Aorta (tissue), 5 donors: ENCODE results near the gene TRIM45. TPM values are rescaled to one million over a fixed set of nuclear protein-coding genes. Genes with fewer than 3 reads are reported as not detected.
A peak's percentile ranks its signal among the peaks of the same experiment; 100 is the strongest.

ENCODE experiments used
- ATAC-seq: fragments of 200-7000 bp; cut with Tn5 transposase; one replicate; pipeline ENCODE4 v1.9.1; 2022; ENCODE audit warnings: moderate library complexity; ENCODE audit not compliant: low FRiP score
- DNase-seq, 2 donors: peaks; one replicate each; pipeline ENCODE4 v3.0.0-alpha.2; 2020
- H3K27ac ChIP-seq, 2 donors: one replicate each; pipeline ENCODE4 v1.5.1; 2013; ENCODE audit warnings: low read length in 2 of 2, mild to moderate bottlenecking in 2 of 2, moderate library complexity in 2 of 2, control low read depth in 1 of 2, inconsistent platforms in 1 of 2, low read depth in 1 of 2
- H3K27me3 ChIP-seq, 2 donors: one replicate each; pipeline ENCODE4 v1.6.1; 2013; ENCODE audit warnings: control low read depth in 1 of 2, low read length in 1 of 2, mild to moderate bottlenecking in 1 of 2, moderate library complexity in 1 of 2; ENCODE audit not compliant: insufficient read depth in 2 of 2, control insufficient read depth in 1 of 2
- H3K36me3 ChIP-seq, 2 donors: one replicate each; pipeline ENCODE4 v1.6.1; 2013; ENCODE audit warnings: control low read depth in 1 of 2, low read length in 1 of 2, mild to moderate bottlenecking in 1 of 2; ENCODE audit not compliant: insufficient read depth in 2 of 2, control insufficient read depth in 1 of 2
- H3K4me1 ChIP-seq, 2 donors: one replicate each; pipeline ENCODE4 v1.6.1; 2013; ENCODE audit warnings: low read length in 2 of 2, control low read depth in 1 of 2, mild to moderate bottlenecking in 1 of 2, moderate library complexity in 1 of 2; ENCODE audit not compliant: insufficient read depth in 2 of 2, control insufficient read depth in 1 of 2
- H3K4me3 ChIP-seq, 2 donors: one replicate each; pipeline ENCODE4 v1.5.1; 2013; ENCODE audit warnings: low read length in 2 of 2, control low read depth in 1 of 2, mild to moderate bottlenecking in 1 of 2
- H3K9me3 ChIP-seq: one replicate; pipeline ENCODE4 v1.6.1; 2013; ENCODE audit warnings: mild to moderate bottlenecking, low read length; ENCODE audit not compliant: control insufficient read depth
- WGBS, 2 donors: extraction: QIAGEN DNeasy Blood & Tissue Kit; methylation state at CpG; one replicate each; pipeline ENCODE4 v1.1.7; 2013; 5-methylcytosine and 5-hydroxymethylcytosine counted together
- intact Hi-C, 2 donors: fragments of 100-400 bp; cut with DNase I; formaldehyde crosslinking; loops; one replicate each; pipeline versions ENCODE4 v1.14.2 to v1.15.0; 2022
- microRNA-seq, 2 donors: library from miRNA; unstranded; fragments of <30 nt; microRNA quantifications; one replicate each; pipeline ENCODE4 v1.2.0, GENCODE V29; 2020
- polyA plus RNA-seq, 2 donors: library from polyadenylated mRNA; stranded (reverse); fragments of 200-250 nt; gene quantifications; one replicate each; pipeline ENCODE4 v1.2.3, GENCODE V29; 2013
- total RNA-seq, 2 donors: library from RNA; stranded (reverse); fragmentation: NEBNext Ultra II Directional; extraction: Animal tissue kit (Norgen Biotek cat#: 25700); gene quantifications; one replicate each; pipeline ENCODE4 v1.2.1, GENCODE V29; 2021
- donor health status: healthy with polysubstance abuse.
- donor health status: Bipolar disorder and iron deficiency.
- donor health status: DM: no; HTN: no; CAD: no.
- donor health status: DM: no; HTN: no; CAD: no.
- donor health status: DM: yes; HTN: yes; CAD: no.

Gene TRIM45
- total and polyA plus RNA-seq, 4 donors: 0.25 to 23.9 (median 3.8) TPM

- peak; percentile 90 for ATAC-seq
- Histone ChIP-seq H3K4me3 (no peak overlapping the region), H3K36me3 (no peaks in the 10 kb centered on the region), H3K9me3 (no peaks in the 10 kb centered on the region), H3K27me3 (no peaks in the 10 kb centered on the region), H3K27ac (no peak overlapping the region), H3K4me1 (no peaks in the 10 kb centered on the region)
- intact Hi-C loops: loop anchor here (1.0 to 10.0 kb wide), 5 partner anchors 61 to 297 kb away; partner anchors contain the start of gene MAN1A2 (in 1 of the 2)
- WGBS, 2 donors: 49 to 50% methylated on average over 6 of the region's 6 CpGs
- DNase-seq: peak in 1 of 2 donors; percentile 53
Observed at GRCh38 chr1:117067533-117068370, 53.8 kb downstream of the TRIM45 start.

GRCh38 chr1:117066367-117066766, 55.2 kb downstream of the TRIM45 start:
- no peaks in the 10 kb centered on the region for H3K9me3 ChIP-seq
- WGBS, 2 donors: 66 to 71% methylated on average over 6 of the region's 6 CpGs

GRCh38 chr1:117061986-117062415, 59.5 kb downstream of the TRIM45 start:
- H3K9me3 ChIP-seq: no peaks in the 10 kb centered on the region
- H3K4me3 ChIP-seq: no peak overlapping the region
- H3K4me1 ChIP-seq: no peaks in the 10 kb centered on the region
- H3K36me3 ChIP-seq: no peaks in the 10 kb centered on the region
- DNase-seq (no peak), ATAC-seq (no peak)
- no peak overlapping the region for H3K27ac ChIP-seq
- H3K27me3 ChIP-seq: no peaks in the 10 kb centered on the region
- WGBS, 2 donors: 80 to 83% methylated on average over 2 of the region's 2 CpGs
- intact Hi-C loops: loop anchor here (5.0 to 10.0 kb wide), 2 partner anchors 303 to 490 kb away; partner anchors contain the start of genes CD58 (in 1 of the 2) and MAN1A2 (in 1 of the 2)

More at GRCh38 chr1:117066367-117066766, 55.2 kb downstream of the TRIM45 start:
- H3K4me3 ChIP-seq: no peak overlapping the region
- no peak for ATAC-seq
- no peak for DNase-seq
- intact Hi-C loops: loop anchor here (5.0 to 10.0 kb wide), 3 partner anchors 216 to 298 kb away; partner anchors contain the start of gene MAN1A2 (in 1 of the 2)
- H3K4me1 ChIP-seq: no peaks in the 10 kb centered on the region
- H3K36me3 ChIP-seq: no peaks in the 10 kb centered on the region
- no peak overlapping the region for H3K27ac ChIP-seq
- no peaks in the 10 kb centered on the region for H3K27me3 ChIP-seq

Small RNA genes lying within 50 kb of the gene (microRNA-seq; reads per million reads assigned to microRNA genes)
- 5.0 to 6.0 reads per million in 2 donors for gene MIR942

Other genes starting within 250 kb of the TRIM45 start
- 10 to 100 TPM; 31.9 to 75.0 TPM for gene PTGFRN, start 211.8 kb downstream of the TRIM45 start, total RNA-seq
- 10 to 100 TPM in 1 of 2 donors, 1 to 10 TPM in 1; 3.8 to 13.2 TPM for gene PTGFRN, start 211.8 kb downstream of the TRIM45 start, polyA plus RNA-seq
- gene CD101, start 120.0 kb downstream of the TRIM45 start, total RNA-seq: 1 to 10 TPM; 1.2 to 2.4 TPM
- gene CD101, start 120.0 kb downstream of the TRIM45 start, polyA plus RNA-seq: 1 to 10 TPM in 1 of 2 donors, not detected in 1; 2.4 TPM
- 10 to 100 TPM; 12.5 to 18.8 TPM for gene TTF2, start 61.4 kb downstream of the TRIM45 start, total RNA-seq
- 1 to 10 TPM in 1 of 2 donors, under 1 TPM in 1; 0.63 to 4.7 TPM for gene TTF2, start 61.4 kb downstream of the TRIM45 start, polyA plus RNA-seq
- under 1 TPM in 1 of 2 donors, not detected in 1; 0.23 TPM for gene VTCN1, start 89.2 kb upstream of the TRIM45 start, total RNA-seq
- gene VTCN1, start 89.2 kb upstream of the TRIM45 start, polyA plus RNA-seq: under 1 TPM in 1 of 2 donors, not detected in 1; 0.38 TPM
- gene MAN1A2, start 245.7 kb upstream of the TRIM45 start, total RNA-seq: 10 to 100 TPM; 47.7 to 50.4 TPM
- gene MAN1A2, start 245.7 kb upstream of the TRIM45 start, polyA plus RNA-seq: 10 to 100 TPM in 1 of 2 donors, 1 to 10 TPM in 1; 6.3 to 11.6 TPM